Right kidney (tissue), 1 donor: ENCODE data around the gene TGM6.
A peak's percentile ranks its signal among the peaks of the same experiment; 100 is the strongest.

ENCODE experiments used
- DNase-seq: peaks from one replicate; pipeline ENCODE4 v3.0.0-alpha.2; 2016

The TGM6 gene

GRCh38 chr20:2458919-2459499 is 78.3 kb downstream of the TGM6 start:
- no peak for DNase-seq

GRCh38 chr20:2459981-2460751 is 79.5 kb downstream of the TGM6 start:
- no peak for DNase-seq

- no peak for DNase-seq
These were observed 80.2 kb downstream of the TGM6 start for GRCh38 chr20:2460752-2461424.

GRCh38 chr20:2462484-2462883 is 81.8 kb downstream of the TGM6 start:
- DNase-seq, result no peak

DNA sequence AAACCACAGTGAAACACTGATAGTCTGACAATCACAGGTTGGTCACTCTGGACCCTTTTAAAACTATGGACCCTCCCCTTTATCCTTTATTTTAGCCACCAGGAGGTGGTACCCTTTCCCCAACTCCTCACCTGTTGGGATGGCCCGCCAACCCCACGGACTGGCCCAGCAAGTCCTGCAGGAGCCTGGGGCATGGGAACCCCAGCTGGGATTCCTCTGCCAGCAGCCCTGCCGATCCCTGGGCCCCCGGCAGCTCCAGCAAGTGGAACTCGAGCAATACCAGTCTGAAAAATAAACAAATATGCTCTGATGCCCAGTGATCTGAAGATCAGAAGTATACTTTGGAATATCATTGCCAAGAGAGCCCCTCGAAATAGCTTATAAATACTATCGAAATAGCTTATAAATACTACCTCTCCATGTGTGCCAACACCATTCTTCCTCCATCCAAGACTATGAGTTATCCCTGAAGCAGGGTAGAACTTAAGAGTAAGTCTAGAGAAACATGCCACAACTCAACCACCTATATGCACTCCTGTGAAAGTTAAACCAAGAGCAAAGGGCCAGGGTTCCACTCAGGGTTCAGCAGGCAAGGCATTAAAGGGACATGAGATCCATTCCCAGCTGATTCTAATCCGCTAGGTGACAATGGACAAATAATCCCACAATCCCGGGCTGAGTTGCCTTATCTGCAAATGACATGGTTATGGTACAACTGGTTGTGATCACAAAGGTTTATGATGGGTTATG is 83.1 kb downstream of the TGM6 start:
- no peak for DNase-seq

DNA sequence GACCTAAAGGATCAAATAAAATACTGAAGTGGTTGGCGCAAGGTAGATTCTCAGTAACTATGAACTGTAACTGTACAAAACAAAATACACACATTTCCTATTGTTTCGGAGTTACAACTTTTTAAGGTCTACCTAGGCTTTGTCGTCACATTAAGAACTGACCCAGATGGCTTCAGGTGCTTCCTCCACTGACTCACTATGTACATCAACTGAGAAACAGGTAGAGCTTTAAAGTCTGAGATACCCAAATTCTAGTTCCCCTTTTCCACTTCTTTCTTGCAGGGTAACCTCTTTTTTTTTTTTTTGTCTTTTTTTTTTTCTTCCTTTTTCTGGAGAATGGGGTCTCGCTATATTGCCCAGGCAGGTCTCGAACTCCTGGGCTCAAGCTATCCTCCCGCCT is 84.4 kb downstream of the TGM6 start:
- no peak for DNase-seq

DNA sequence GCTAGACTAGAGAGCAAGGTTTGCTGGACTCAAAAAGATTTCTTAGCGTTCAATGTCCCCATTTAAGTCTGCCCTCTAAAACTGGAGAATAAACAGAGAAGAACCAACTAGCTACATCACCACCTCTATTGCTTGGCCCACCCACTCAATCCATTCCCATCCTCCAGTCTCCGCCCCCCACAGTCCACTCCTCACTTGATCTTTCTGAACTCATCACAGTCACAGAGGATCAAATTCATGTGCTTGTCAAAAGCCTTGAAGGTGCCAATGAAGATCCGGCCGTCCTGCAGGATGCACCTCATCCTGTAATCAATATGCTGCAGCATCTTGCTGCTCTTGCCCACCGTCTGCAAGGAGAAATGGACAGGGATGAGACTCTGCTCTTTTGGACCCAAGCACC is 86.7 kb downstream of the TGM6 start:
- no peak for DNase-seq

DNA sequence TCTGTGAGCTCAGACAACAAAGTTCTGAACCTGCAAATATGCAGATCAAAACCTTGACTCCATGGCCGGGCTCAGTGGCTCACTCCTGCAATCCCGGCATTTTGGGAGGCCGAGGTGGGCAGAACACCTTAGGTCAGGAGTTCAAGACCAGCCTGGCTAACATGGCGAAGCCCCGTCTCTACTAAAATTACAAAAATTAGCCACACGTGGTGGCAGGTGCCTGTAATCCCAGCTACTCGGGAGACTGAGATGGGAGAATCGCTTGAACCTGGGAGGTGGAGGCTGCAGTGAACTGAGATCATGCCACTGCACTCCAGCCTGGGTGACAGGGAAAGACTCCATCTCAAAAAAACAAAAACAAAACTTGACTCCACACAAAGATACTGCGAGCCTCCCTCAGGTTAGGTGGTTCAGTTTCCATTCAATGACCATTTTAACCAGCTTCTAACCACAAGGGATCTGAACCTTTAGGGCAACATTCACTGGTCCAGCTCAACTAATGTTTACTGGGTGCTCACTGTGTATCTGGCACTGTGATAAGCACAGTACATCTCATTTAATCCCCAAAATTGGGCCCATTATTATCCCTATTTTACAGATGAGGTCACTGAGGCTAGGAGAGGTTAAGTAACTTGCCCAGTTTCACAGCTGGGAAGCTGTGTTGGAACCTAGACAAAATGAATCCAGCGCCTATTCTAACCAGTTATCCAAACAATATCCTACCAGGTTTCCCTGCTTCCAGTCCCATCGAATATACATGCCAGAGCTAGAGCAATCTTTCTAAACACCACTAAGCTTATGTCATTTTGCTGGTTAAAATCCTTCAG is 88.1 kb downstream of the TGM6 start:
- no peak for DNase-seq

DNA sequence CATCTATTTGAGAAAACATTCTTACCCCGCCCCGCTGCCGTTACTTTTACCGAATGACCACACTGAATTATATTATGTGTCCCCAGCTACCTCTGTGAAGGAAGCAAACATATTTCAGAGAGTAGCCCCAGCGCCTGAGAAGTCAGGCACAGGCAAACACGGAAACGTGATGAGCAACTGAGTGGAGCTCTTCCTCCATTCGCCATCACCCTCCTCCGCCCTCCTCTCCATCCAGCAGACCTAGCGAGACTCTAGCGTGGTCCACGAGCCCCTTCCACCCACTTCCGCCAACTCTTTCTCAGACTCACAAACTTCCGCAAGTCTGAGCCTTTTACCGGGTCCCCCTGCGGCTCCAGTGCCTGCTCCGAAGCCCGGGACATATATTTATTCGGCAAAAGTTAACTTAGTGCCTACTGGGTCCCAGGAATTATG is 89.3 kb downstream of the TGM6 start:
- DNase-seq, result no peak

GRCh38 chr20:2470423-2471193 is 89.9 kb downstream of the TGM6 start, which contains the start of gene SNRPB:
Gene SNRPB, minus strand, starts transcription at chr20:2470789. Its CDS starts 99 bp downstream, at chr20:2470690.
- DNase-seq, result peak; percentile 97

- DNase-seq, result no peak
These were observed 92.8 kb downstream of the TGM6 start for GRCh38 chr20:2473516-2473915.

GRCh38 chr20:2475850-2476741 is 95.4 kb downstream of the TGM6 start:
- no peak for DNase-seq

- DNase-seq, result no peak
These were observed 96.3 kb downstream of the TGM6 start for GRCh38 chr20:2476742-2477615.

DNA sequence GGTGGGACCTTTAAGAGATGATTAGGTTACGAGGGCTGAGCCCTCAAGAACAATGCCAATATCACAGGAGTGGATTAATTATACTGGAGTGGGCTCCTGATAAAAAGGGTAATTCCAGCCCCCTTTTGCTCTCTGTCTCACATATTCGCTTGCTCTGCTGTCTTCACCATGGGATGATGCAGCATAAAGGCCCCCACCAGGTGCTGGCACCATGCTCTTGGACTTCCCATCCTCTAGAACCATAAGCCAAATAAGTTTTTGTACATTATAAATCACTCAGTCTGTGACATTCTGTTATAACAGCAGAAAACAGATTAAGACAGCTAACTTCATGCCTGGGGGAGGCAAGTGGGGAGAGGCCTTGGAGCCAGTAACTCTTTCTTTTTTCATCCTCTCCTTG is 99.7 kb downstream of the TGM6 start:
- DNase-seq, result no peak
